Keratinocyte (primary cell): Measurements from ENCODE around the gene LYL1. TPM values are rescaled to one million over a fixed set of nuclear protein-coding genes. Genes with fewer than 3 reads are reported as not detected.
A peak's percentile ranks its signal among the peaks of the same experiment; 100 is the strongest.

Experiments used
- DNase-seq: peaks from one replicate; pipeline ENCODE4 v3.0.0-alpha.2; 2011; ENCODE audit warnings: low read depth, missing footprints, low spot score
- FAIRE-seq: peaks from 2 replicates; lab custom pipeline; 2011; peaks lifted over from hg19 to GRCh38; lab: Jason Lieb, UNC
- H2AFZ ChIP-seq: 2 replicates; pipeline ENCODE4 v1.6.0; 2012; ENCODE audit warnings: low read length, control low read depth, inconsistent platforms; ENCODE audit not compliant: control insufficient read depth
- H3K27ac ChIP-seq: 2 replicates; pipeline ENCODE4 v1.5.1; 2011; ENCODE audit warnings: low read length; ENCODE audit not compliant: control insufficient read depth, insufficient read depth
- H3K27me3 ChIP-seq: 3 replicates; pipeline ENCODE4 v1.6.0; 2011; ENCODE audit warnings: low read length; ENCODE audit not compliant: control insufficient read depth, insufficient read depth; ENCODE audit errors: extremely low read depth
- H3K36me3 ChIP-seq, 2 experiments: 2 replicates in 1 of 2; 3 replicates in 1 of 2; pipeline ENCODE4 v1.5.1; 2011; ENCODE audit warnings: low read length in 2 of 2, mild to moderate bottlenecking in 1 of 2; ENCODE audit not compliant: control insufficient read depth in 2 of 2, insufficient read depth in 2 of 2; ENCODE audit errors: extremely low read depth in 1 of 2
- H3K4me1 ChIP-seq: 3 replicates; pipeline ENCODE4 v1.5.1; 2011; ENCODE audit warnings: low read length; ENCODE audit not compliant: control insufficient read depth, insufficient read depth; ENCODE audit errors: extremely low read depth
- H3K4me2 ChIP-seq: 3 replicates; pipeline ENCODE4 v1.6.0; 2011; ENCODE audit warnings: low read depth, low read length; ENCODE audit not compliant: control insufficient read depth, insufficient read depth; ENCODE audit errors: extremely low read depth
- H3K4me3 ChIP-seq, 3 experiments: fragments of 200-600 bp in 1 of 3; sonication (generic) in 1 of 3; 2 replicates in 2 of 3; 3 replicates in 1 of 3; pipeline ENCODE4 v1.5.1; 2011 to 2016; ENCODE audit warnings: low read length in 3 of 3, mild to moderate bottlenecking in 3 of 3, control low read depth in 2 of 3, inconsistent platforms in 1 of 3, low read depth in 1 of 3, mixed read lengths in 1 of 3, mixed run types in 1 of 3, moderate library complexity in 1 of 3; ENCODE audit not compliant: control insufficient read depth in 2 of 3, insufficient read depth in 2 of 3; ENCODE audit errors: extremely low read depth in 1 of 3
- H3K79me2 ChIP-seq: 2 replicates; pipeline ENCODE4 v1.6.0; 2012; ENCODE audit warnings: low read length; ENCODE audit not compliant: control insufficient read depth, insufficient read depth
- H3K9ac ChIP-seq: 3 replicates; pipeline ENCODE4 v1.6.0; 2011; ENCODE audit warnings: low read length; ENCODE audit not compliant: control insufficient read depth, insufficient read depth; ENCODE audit errors: extremely low read depth
- H3K9me1 ChIP-seq: 3 replicates; pipeline ENCODE4 v1.6.0; 2011; ENCODE audit warnings: low read length; ENCODE audit not compliant: control insufficient read depth, insufficient read depth; ENCODE audit errors: extremely low read depth
- H3K9me3 ChIP-seq: 2 replicates; pipeline ENCODE4 v1.5.1; 2012; ENCODE audit warnings: low read depth, low read length; ENCODE audit not compliant: control insufficient read depth
- H4K20me1 ChIP-seq: 3 replicates; pipeline ENCODE4 v1.6.0; 2011; ENCODE audit warnings: low read length; ENCODE audit not compliant: control insufficient read depth, insufficient read depth; ENCODE audit errors: extremely low read depth
- CTCF ChIP-seq, 3 experiments: IDR thresholded peaks in 1 of 3; conservative IDR thresholded peaks in 1 of 3; optimal IDR thresholded peaks in 1 of 3; 2 replicates in 2 of 3; 3 replicates in 1 of 3; pipeline versions ENCODE3 to v1.5.1; 2011; ENCODE audit warnings: low read length in 3 of 3, mild to moderate bottlenecking in 3 of 3, moderate library complexity in 2 of 3, control low read depth in 1 of 3, inconsistent platforms in 1 of 3; ENCODE audit not compliant: insufficient read depth in 2 of 3; ENCODE audit errors: extremely low read depth in 1 of 3
- EZH2 ChIP-seq: IDR thresholded peaks from one replicate; pipeline ENCODE4 v1.6.1; 2012; ENCODE audit warnings: inconsistent platforms, mild to moderate bottlenecking, low read length, moderate library complexity
- dilution Hi-C: fragments of 300-500 bp; cut with MboI; formaldehyde crosslinking; loops from one replicate; pipeline ENCODE4 v1.7.0; 2020; ENCODE audit warnings: low sequenced_read_pairs; ENCODE audit not compliant: extremely low pct_ligation_motif_present
- polyA plus RNA-seq, 5 experiments: library from polyadenylated mRNA; depleted of rRNA in 3 of 5; stranded (reverse) in 3 of 5; stranded (forward) in 1 of 5; unstranded in 1 of 5; fragments of >200 nt; gene quantifications; 1 replicate in 1 of 5; 2 replicates in 3 of 5; 3 replicates in 1 of 5; pipeline versions ENCODE4 v1.2.1 to v1.2.3, GENCODE V29; 2011 to 2012; ENCODE audit warnings: missing spikeins in 2 of 5, low read depth in 1 of 5, low replicate concordance in 1 of 5

LYL1 gene
- polyA plus RNA-seq, 1 donor (not counting 4 experiments of a cell fraction or from before 2014, with no cell fraction given) = 0.07 TPM

GRCh38 chr19:13150931-13151604 lies 48.4 kb upstream of the LYL1 start:
- FAIRE-seq (no peak), DNase-seq (no peak)
- dilution Hi-C loops = no loop called here
- Histone ChIP-seq H3K4me2 (peak overlapping the region; percentile 77), H3K9me3 (no peaks in the 10 kb centered on the region), H3K79me2 (peaks cover 46% of the 10 kb centered on the region), H3K4me1 (peaks cover 14% of the 10 kb centered on the region), H3K4me3 (peak overlapping the region; percentile 62 to 99 (median 99)), H3K36me3 (peaks cover 2 to 16% of the 10 kb centered on the region in 2 experiments), H3K27me3 (no peaks in the 10 kb centered on the region), H2AFZ (no peak overlapping the region), H3K9ac (peak overlapping the region; percentile 98), H3K9me1 (no peaks in the 10 kb centered on the region), H3K27ac (peak overlapping the region; percentile 97), H4K20me1 (peaks cover 9% of the 10 kb centered on the region)
- TF ChIP-seq EZH2 = no peak
- TF ChIP-seq CTCF (optimal IDR thresholded peaks at IDR 0.05 in 1 of 3, IDR thresholded peaks at IDR 0.05 in 1 of 3, conservative IDR thresholded peaks at IDR 0.05 in 1 of 3; ENCODE audit: extremely low read depth in 1 of 3, insufficient read depth in 2 of 3, low read length in 3 of 3) = no peak

- H3K36me3 ChIP-seq = peaks cover 3 to 16% of the 10 kb centered on the region in 2 experiments
- peak within 1 kb of the TSS; percentile 98 for H3K9ac ChIP-seq
- H3K4me3 ChIP-seq = peak within 1 kb of the TSS; percentile 62 to 99 (median 99)
- H4K20me1 ChIP-seq = peaks cover 9% of the 10 kb centered on the region
- peak within 1 kb of the TSS; percentile 97 for H3K27ac ChIP-seq
- peaks cover 8% of the 10 kb centered on the region for H3K4me1 ChIP-seq
- dilution Hi-C loops = no loop called here
- H3K79me2 ChIP-seq = peaks cover 46% of the 10 kb centered on the region
- FAIRE-seq (no peak), DNase-seq (no peak)
- peak within 1 kb of the TSS; percentile 76 for H2AFZ ChIP-seq
- H3K9me3 ChIP-seq = no peaks in the 10 kb centered on the region
- peak within 1 kb of the TSS; percentile 85 for H3K4me2 ChIP-seq
- H3K27me3 ChIP-seq = no peaks in the 10 kb centered on the region
- TF ChIP-seq EZH2 (no peak), CTCF (optimal IDR thresholded peaks at IDR 0.05 in 1 of 3, IDR thresholded peaks at IDR 0.05 in 1 of 3, conservative IDR thresholded peaks at IDR 0.05 in 1 of 3; ENCODE audit: extremely low read depth in 1 of 3, insufficient read depth in 2 of 3, low read length in 3 of 3) (peak; percentile 56 to 66 (median 59))
- no peaks in the 10 kb centered on the region for H3K9me1 ChIP-seq
Measured at GRCh38 chr19:13150187-13150930, 47.7 kb upstream of the LYL1 start, which contains the start of the genes IER2 and STX10. TSS of gene IER2 (plus strand) at chr19:13150411. CDS start at chr19:13153187, 2,776 bp downstream. TSS of gene STX10 (minus strand) at chr19:13150375. CDS start at chr19:13150173, 202 bp downstream.
